ENCODE data around the gene NOL12. TPM values are rescaled to one million over a fixed set of nuclear protein-coding genes. Genes with fewer than 3 reads are reported as not detected.
A peak's percentile ranks its signal among the peaks of the same experiment; 100 is the strongest.

The NOL12 gene
- total RNA-seq, 3 donors from 2014 or later, result 24.5 to 29.4 (median 24.6) TPM

DNA sequence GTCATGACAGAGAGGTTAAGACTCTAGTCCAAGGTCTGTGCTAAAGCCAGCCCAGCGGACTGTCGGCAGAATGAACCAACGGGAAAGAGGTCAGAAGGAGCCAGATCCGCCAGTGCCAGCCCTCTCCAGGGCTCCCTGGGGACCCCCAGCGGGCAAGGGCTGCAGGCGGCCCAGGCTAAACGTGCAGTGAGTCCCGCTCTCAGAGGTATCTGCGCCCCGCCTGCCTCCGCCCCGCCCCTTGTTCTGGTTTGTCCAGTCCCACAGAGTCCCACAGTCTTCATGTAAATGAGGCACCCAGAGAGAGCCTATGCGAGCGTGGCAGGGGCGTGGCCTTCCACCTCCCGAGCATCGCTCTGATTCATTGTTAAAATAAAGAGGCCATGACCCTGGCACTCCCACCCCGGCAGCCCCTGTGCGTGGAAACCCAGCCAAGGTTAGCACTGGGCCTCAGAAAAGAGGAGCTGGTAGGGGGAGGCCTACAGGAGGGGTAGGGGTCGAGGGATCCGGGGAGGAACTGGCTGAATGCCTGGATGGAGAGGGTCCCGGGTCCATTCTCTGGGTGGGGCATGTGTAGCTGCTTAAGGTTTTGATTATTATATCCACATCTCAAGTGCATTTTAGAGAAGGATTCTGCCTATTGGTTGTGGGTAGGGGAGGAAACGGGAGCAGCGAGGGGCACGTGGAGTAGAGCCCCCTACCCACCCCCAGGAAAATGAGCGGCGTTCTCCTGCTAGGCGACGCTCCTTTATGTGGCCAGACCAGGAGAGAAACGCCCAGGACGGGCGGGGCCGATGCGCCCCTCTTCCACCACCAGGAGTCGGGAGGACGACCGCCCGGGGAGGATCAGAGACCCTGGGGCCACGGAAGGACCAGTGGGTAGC, 10.8 kb downstream of the NOL12 start, which contains the start of gene TRIOBP:
TSS of gene TRIOBP (plus strand) at position 392 of the 881 bp plus-strand sequence. CDS start 4,318 bp downstream, outside the sequence.
- Histone ChIP-seq H3K27ac (no peak within 1 kb of the TSS), H3K27me3 (no peaks in the 10 kb centered on the region), H3K9me3 (no peaks in the 10 kb centered on the region), H3K4me1 (no peaks in the 10 kb centered on the region), H3K36me3 (no peaks in the 10 kb centered on the region), H3K4me3 (peak within 1 kb of the TSS; percentile 10 to 51 (median 26))
- intact Hi-C loops (cut with DNase I; ENCODE audit: low total_unique reads), result no loop called here
- TF ChIP-seq CTCF (IDR thresholded peaks at IDR 0.05), result no peak
- TF ChIP-seq POLR2AphosphoS5 (IDR thresholded peaks at IDR 0.05), result no peak
- TF ChIP-seq POLR2A (IDR thresholded peaks at IDR 0.05), result no peak
- DNase-seq (ENCODE audit: low spot score in 2 of 2), result peak; percentile 83 to 89

GRCh38 chr22:37697538-37697835, 11.3 kb downstream of the NOL12 start:
- no peak overlapping the region for H3K4me3 ChIP-seq

GRCh38 chr22:37701141-37701786, 15.1 kb downstream of the NOL12 start:
- no peak overlapping the region for H3K4me3 ChIP-seq
- no peaks in the 10 kb centered on the region for H3K9me3 ChIP-seq
- no peak overlapping the region for H3K27ac ChIP-seq
- H3K36me3 ChIP-seq, result no peaks in the 10 kb centered on the region
- no peak for DNase-seq (ENCODE audit: low spot score in 2 of 2)
- intact Hi-C loops (cut with DNase I; ENCODE audit: low total_unique reads), result no loop called here
- no peaks in the 10 kb centered on the region for H3K27me3 ChIP-seq
- no peaks in the 10 kb centered on the region for H3K4me1 ChIP-seq
- no peak for TF ChIP-seq POLR2AphosphoS5 (IDR thresholded peaks at IDR 0.05)
- TF ChIP-seq POLR2A (IDR thresholded peaks at IDR 0.05), result no peak
- TF ChIP-seq CTCF (IDR thresholded peaks at IDR 0.05), result no peak

More at GRCh38 chr22:37697538-37697835, 11.3 kb downstream of the NOL12 start:
- H3K36me3 ChIP-seq, result no peaks in the 10 kb centered on the region
- H3K9me3 ChIP-seq, result no peaks in the 10 kb centered on the region
- H3K4me1 ChIP-seq, result no peaks in the 10 kb centered on the region
- DNase-seq (ENCODE audit: low spot score in 2 of 2), result no peak
- intact Hi-C loops (cut with DNase I; ENCODE audit: low total_unique reads), result no loop called here
- no peak for TF ChIP-seq CTCF (IDR thresholded peaks at IDR 0.05)
- no peak for TF ChIP-seq POLR2AphosphoS5 (IDR thresholded peaks at IDR 0.05)
- no peak for TF ChIP-seq POLR2A (IDR thresholded peaks at IDR 0.05)
- no peaks in the 10 kb centered on the region for H3K27me3 ChIP-seq
- no peak overlapping the region for H3K27ac ChIP-seq

DNA sequence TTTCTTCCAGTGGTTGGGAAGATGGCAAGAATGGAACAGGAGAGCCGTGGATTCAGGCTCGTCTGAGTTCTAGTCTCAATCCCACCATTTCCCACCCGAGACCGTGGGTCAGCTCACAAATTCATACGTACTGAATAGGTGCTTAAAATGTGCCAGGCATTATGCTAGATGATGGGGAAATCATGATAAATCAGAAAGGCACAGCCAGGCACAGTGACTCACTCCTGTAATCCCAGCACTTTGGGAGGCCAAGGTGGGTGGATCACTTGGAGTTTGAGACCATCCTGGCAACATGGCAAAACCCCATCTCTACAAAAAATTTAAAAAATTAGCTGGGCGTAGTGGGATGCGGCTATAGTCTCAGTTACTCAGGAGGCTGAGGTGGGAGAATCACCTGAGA, 17.8 kb downstream of the NOL12 start:
- H3K4me1 ChIP-seq, result no peaks in the 10 kb centered on the region
- DNase-seq (ENCODE audit: low spot score in 2 of 2), result no peak
- intact Hi-C loops (cut with DNase I; ENCODE audit: low total_unique reads), result no loop called here
- H3K27ac ChIP-seq, result no peak overlapping the region
- H3K9me3 ChIP-seq, result no peaks in the 10 kb centered on the region
- no peaks in the 10 kb centered on the region for H3K36me3 ChIP-seq
- H3K4me3 ChIP-seq, result no peak overlapping the region
- no peaks in the 10 kb centered on the region for H3K27me3 ChIP-seq
- TF ChIP-seq CTCF (IDR thresholded peaks at IDR 0.05), result no peak
- no peak for TF ChIP-seq POLR2A (IDR thresholded peaks at IDR 0.05)
- TF ChIP-seq POLR2AphosphoS5 (IDR thresholded peaks at IDR 0.05), result no peak

DNA sequence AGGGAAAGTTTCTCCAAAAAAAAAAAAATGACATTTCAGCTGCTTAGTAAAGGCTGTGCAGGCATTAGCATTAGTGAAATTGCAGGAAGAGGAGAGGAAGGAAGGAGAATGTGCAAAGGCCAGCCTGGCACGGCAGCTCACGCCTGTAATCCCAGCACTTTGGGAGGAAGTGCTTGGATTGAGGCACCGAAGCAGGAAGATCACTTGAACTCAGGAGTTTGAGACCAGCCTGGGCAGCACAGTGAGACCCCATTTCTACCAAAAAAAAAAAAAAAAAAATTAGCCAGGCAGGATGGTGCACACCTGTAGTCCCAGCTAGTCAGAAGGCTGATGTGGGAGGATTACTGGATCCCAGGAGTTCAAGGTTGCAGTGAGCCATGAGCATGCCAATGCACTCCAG, 18.5 kb downstream of the NOL12 start:
- Histone ChIP-seq H3K4me1 (no peaks in the 10 kb centered on the region), H3K27me3 (no peaks in the 10 kb centered on the region), H3K27ac (no peak overlapping the region), H3K4me3 (no peak overlapping the region), H3K36me3 (no peaks in the 10 kb centered on the region), H3K9me3 (no peaks in the 10 kb centered on the region)
- TF ChIP-seq POLR2A (IDR thresholded peaks at IDR 0.05) (no peak), POLR2AphosphoS5 (IDR thresholded peaks at IDR 0.05) (no peak)
- intact Hi-C loops (cut with DNase I; ENCODE audit: low total_unique reads), result no loop called here
- DNase-seq (ENCODE audit: low spot score in 2 of 2), result no peak
